H9 (cell line): ENCODE data around the gene ITM2C. TPM values are rescaled to one million over a fixed set of nuclear protein-coding genes. Genes with fewer than 3 reads are reported as not detected.

ENCODE experiments used
- DNase-seq: peaks from one replicate; pipeline ENCODE4 v3.0.0-alpha.2; 2017
- H2AFZ ChIP-seq: one replicate; pipeline ENCODE4 v1.6.1; 2013; ENCODE audit warnings: mild to moderate bottlenecking, low read length, control low read depth, moderate library complexity
- H2AK5ac ChIP-seq: 2 replicates; pipeline ENCODE4 v1.6.1; 2013; ENCODE audit warnings: low read length, control low read depth, mixed read lengths; ENCODE audit not compliant: insufficient read length
- H2BK120ac ChIP-seq: one replicate; pipeline ENCODE4 v1.6.1; 2013; ENCODE audit warnings: low read depth, mild to moderate bottlenecking, low read length, control low read depth, inconsistent platforms; ENCODE audit not compliant: poor library complexity, severe bottlenecking
- H2BK12ac ChIP-seq: 2 replicates; pipeline ENCODE4 v1.6.1; 2013; ENCODE audit warnings: low read length, control low read depth, mixed read lengths, low read depth; ENCODE audit not compliant: insufficient read length
- H2BK15ac ChIP-seq: 2 replicates; pipeline ENCODE4 v1.6.1; 2013; ENCODE audit warnings: low read depth, low read length, control low read depth
- H2BK20ac ChIP-seq: one replicate; pipeline ENCODE4 v1.6.1; 2013; ENCODE audit warnings: low read depth, mild to moderate bottlenecking, low read length, control low read depth, inconsistent platforms; ENCODE audit not compliant: poor library complexity, severe bottlenecking
- H2BK5ac ChIP-seq: 2 replicates; pipeline ENCODE4 v1.6.1; 2013; ENCODE audit warnings: low read length, control low read depth, mixed read lengths; ENCODE audit not compliant: insufficient read length
- H3K14ac ChIP-seq: 2 replicates; pipeline ENCODE4 v1.6.1; 2013; ENCODE audit warnings: low read length, control low read depth; ENCODE audit not compliant: insufficient read depth
- H3K18ac ChIP-seq: 2 replicates; pipeline ENCODE4 v1.6.1; 2013; ENCODE audit warnings: low read depth, mild to moderate bottlenecking, mixed read lengths, low read length, control low read depth; ENCODE audit not compliant: insufficient read length
- H3K23ac ChIP-seq: 2 replicates; pipeline ENCODE4 v1.6.1; 2013; ENCODE audit warnings: low read length, control low read depth, mixed read lengths, low read depth; ENCODE audit not compliant: insufficient read length
- H3K23me2 ChIP-seq: 2 replicates; pipeline ENCODE4 v1.6.1; 2013; ENCODE audit warnings: low read depth, mild to moderate bottlenecking, mixed read lengths, low read length, control low read depth; ENCODE audit not compliant: insufficient read length, poor library complexity, severe bottlenecking
- H3K27ac ChIP-seq: 2 replicates; pipeline ENCODE4 v1.5.1; 2013; ENCODE audit warnings: low read length, control low read depth, mixed read lengths, low read depth; ENCODE audit not compliant: insufficient read length
- H3K27me3 ChIP-seq: 2 replicates; pipeline ENCODE4 v1.6.1; 2013; ENCODE audit warnings: low read length, control low read depth, inconsistent platforms; ENCODE audit not compliant: insufficient read depth
- H3K4ac ChIP-seq: 2 replicates; pipeline ENCODE4 v1.6.1; 2013; ENCODE audit warnings: low read depth, mild to moderate bottlenecking, control low read depth, inconsistent platforms, low read length, moderate library complexity
- H3K4me1 ChIP-seq: 2 replicates; pipeline ENCODE4 v1.6.1; 2013; ENCODE audit warnings: low read length, control low read depth, inconsistent platforms; ENCODE audit not compliant: insufficient read depth
- H3K4me2 ChIP-seq: 2 replicates; pipeline ENCODE4 v1.6.1; 2013; ENCODE audit warnings: low read length, control low read depth, mixed read lengths; ENCODE audit not compliant: insufficient read length, insufficient read depth
- H3K56ac ChIP-seq: 2 replicates; pipeline ENCODE4 v1.6.1; 2013; ENCODE audit warnings: low read depth, mild to moderate bottlenecking, mixed read lengths, low read length, control low read depth; ENCODE audit not compliant: insufficient read length
- H3K79me1 ChIP-seq: 2 replicates; pipeline ENCODE4 v1.6.1; 2013; ENCODE audit warnings: low read depth, mild to moderate bottlenecking, moderate library complexity, low read length, control low read depth, inconsistent platforms; ENCODE audit not compliant: insufficient read depth, poor library complexity, severe bottlenecking
- H3K79me2 ChIP-seq: 2 replicates; pipeline ENCODE4 v1.6.1; 2013; ENCODE audit warnings: low read length, control low read depth, inconsistent platforms; ENCODE audit not compliant: insufficient read depth
- H3K9ac ChIP-seq: 2 replicates; pipeline ENCODE4 v1.6.1; 2013; ENCODE audit warnings: low read length, control low read depth, mixed read lengths; ENCODE audit not compliant: insufficient read length; ENCODE audit errors: extremely low read depth
- H3K9me3 ChIP-seq: one replicate; pipeline ENCODE4 v1.6.1; 2013; ENCODE audit warnings: low read depth, low read length, inconsistent platforms; ENCODE audit not compliant: control insufficient read depth
- H3T11ph ChIP-seq: one replicate; pipeline ENCODE4 v1.6.1; 2013; ENCODE audit warnings: mild to moderate bottlenecking, low read length, control low read depth, inconsistent platforms
- H4K20me1 ChIP-seq: one replicate; pipeline ENCODE4 v1.6.1; 2013; ENCODE audit not compliant: control insufficient read depth, insufficient read length, insufficient read depth
- H4K5ac ChIP-seq: 2 replicates; pipeline ENCODE4 v1.6.1; 2013; ENCODE audit warnings: low read depth, mild to moderate bottlenecking, mixed read lengths, low read length, control low read depth; ENCODE audit not compliant: insufficient read length
- H4K8ac ChIP-seq: replicated peaks from 2 replicates; pipeline ENCODE4 v1.6.1; 2013; ENCODE audit warnings: low read length, control low read depth, mixed read lengths, low read depth; ENCODE audit not compliant: insufficient read length
- H4K91ac ChIP-seq: 2 replicates; pipeline ENCODE4 v1.6.1; 2013; ENCODE audit warnings: low read depth, mild to moderate bottlenecking, moderate library complexity, mixed read lengths, low read length, control low read depth; ENCODE audit not compliant: insufficient read length
- H3K27ac Mint-ChIP-seq, 3 experiments: 2 replicates in 2 of 3; 3 replicates in 1 of 3; pipeline ENCODE4 v1.8.0; 2020 to 2021; ENCODE audit warnings: mixed read lengths in 3 of 3, mild to moderate bottlenecking in 1 of 3, moderate library complexity in 1 of 3
- H3K27me3 Mint-ChIP-seq: 2 replicates; pipeline ENCODE4 v1.8.0; 2021; ENCODE audit warnings: low read depth, mild to moderate bottlenecking, moderate library complexity, mixed read lengths
- H3K36me3 Mint-ChIP-seq, 3 experiments: 2 replicates in 2 of 3; 3 replicates in 1 of 3; pipeline ENCODE4 v1.8.0; 2020 to 2021; ENCODE audit warnings: low read depth in 3 of 3, mixed read lengths in 3 of 3; ENCODE audit not compliant: insufficient read depth in 1 of 3
- H3K4me1 Mint-ChIP-seq, 2 experiments: 2 replicates each; pipeline ENCODE4 v1.8.0; 2020; ENCODE audit warnings: mixed read lengths in 2 of 2
- H3K4me3 Mint-ChIP-seq, 2 experiments: 2 replicates in 1 of 2; 3 replicates in 1 of 2; pipeline ENCODE4 v1.8.0; 2020 to 2021; ENCODE audit warnings: mild to moderate bottlenecking in 2 of 2, mixed read lengths in 2 of 2, moderate library complexity in 1 of 2
- H3K9me3 Mint-ChIP-seq, 2 experiments: 2 replicates in 1 of 2; 3 replicates in 1 of 2; pipeline ENCODE4 v1.8.0; 2020; ENCODE audit warnings: mild to moderate bottlenecking in 2 of 2, mixed read lengths in 2 of 2, moderate library complexity in 1 of 2
- CTCF ChIP-seq: fragments of 200-600 bp; sonication (generic); conservative IDR thresholded peaks from 3 replicates; pipeline ENCODE4 v1.8.0; 2021; ENCODE audit warnings: antibody characterized with exemption, mild to moderate bottlenecking
- WGBS: extraction: QIAGEN DNeasy Blood & Tissue Kit; methylation state at CpG from one replicate; pipeline ENCODE4 v1.1.7; 2013; ENCODE audit warnings: missing lambda C conversion rate, low lambda C conversion rate, mixed read lengths; ENCODE audit not compliant: insufficient read length; ENCODE audit errors: extremely low coverage; 5-methylcytosine and 5-hydroxymethylcytosine counted together
- total RNA-seq: library from RNA; stranded (reverse); gene quantifications from 2 replicates; pipeline ENCODE4 v1.2.1, GENCODE V29; 2021

Gene ITM2C
- total RNA-seq, 1 experiment from 2014 or later = 297 TPM

- no peak overlapping the region for H2BK20ac ChIP-seq
- H4K5ac ChIP-seq = no peak overlapping the region
- H3K27me3 ChIP-seq = no peaks in the 10 kb centered on the region
- H3K9me3 ChIP-seq = no peaks in the 10 kb centered on the region
- no peak overlapping the region for H2BK5ac ChIP-seq
- no peak overlapping the region for H3K14ac ChIP-seq
- Mint-ChIP-seq H3K36me3 (no peaks in the 10 kb centered on the region), H3K27me3 (peaks cover 8% of the 10 kb centered on the region), H3K9me3 (no peaks in the 10 kb centered on the region; a peak in 1 of 5 replicates), H3K27ac (no peak overlapping the region), H3K4me1 (peaks cover 2% of the 10 kb centered on the region in 2 experiments; a peak in 1 of 4 replicates), H3K4me3 (no peak overlapping the region)
- H3K18ac ChIP-seq = no peak overlapping the region
- no peak overlapping the region for H2BK120ac ChIP-seq
- H3K56ac ChIP-seq = no peak overlapping the region
- no peak overlapping the region for H2AK5ac ChIP-seq
- TF ChIP-seq CTCF = no peak
- H2BK15ac ChIP-seq = no peak overlapping the region; the same call in 1 of the 2 replicates
- peak; percentile 51 for DNase-seq
- H3T11ph ChIP-seq = no peak overlapping the region
- H3K27ac ChIP-seq = no peak overlapping the region
- H3K4me2 ChIP-seq = no peak overlapping the region
- no peak overlapping the region for H2BK12ac ChIP-seq
- H4K8ac ChIP-seq = no peak overlapping the region
- no peak overlapping the region for H3K23ac ChIP-seq
- no peaks in the 10 kb centered on the region for H3K79me2 ChIP-seq
- H3K9ac ChIP-seq = no peak overlapping the region
- H2AFZ ChIP-seq = no peak overlapping the region
- H3K4me1 ChIP-seq = no peaks in the 10 kb centered on the region
- no peak overlapping the region for H3K4ac ChIP-seq
- WGBS = no CpG with 5 or more reads among the region's 61 CpGs
- H4K91ac ChIP-seq = no peak overlapping the region
- no peaks in the 10 kb centered on the region for H4K20me1 ChIP-seq
- no peaks in the 10 kb centered on the region for H3K23me2 ChIP-seq
- H3K79me1 ChIP-seq = no peaks in the 10 kb centered on the region
Observed at GRCh38 chr2:230828272-230828961, 36.3 kb upstream of the ITM2C start.
